PC-3 (cell line): ENCODE measurements around the gene LTBP3. TPM values are rescaled to one million over a fixed set of nuclear protein-coding genes. Genes with fewer than 3 reads are reported as not detected.
A peak's percentile ranks its signal among the peaks of the same experiment; 100 is the strongest.

Experiments used
- ATAC-seq: fragments of 200-7000 bp; cut with Tn5 transposase; 2 replicates; pipeline ENCODE4 v1.9.1; 2020; ENCODE audit warnings: mild to moderate bottlenecking, moderate library complexity
- BruUV-seq: library from RNA; stranded (reverse); fragments of 400-500 nt; replicated peaks from 2 replicates; lab custom pipeline; 2021; lab: Mats Ljungman, UMichigan
- CTCF ChIA-PET: fragments of 300-600 bp; sonication (Branson Sonifier 250); formaldehyde crosslinking; loops from one replicate; lab custom pipeline; 2022; ENCODE audit warnings: antibody characterized with exemption; lab: Charles Lee
- POLR2A ChIA-PET: fragments of 300-600 bp; sonication (Branson Sonifier 250); formaldehyde crosslinking; loops from one replicate; lab custom pipeline; 2022; ENCODE audit warnings: antibody characterized with exemption; ENCODE audit not compliant: unreplicated experiment; lab: Charles Lee
- DNase-seq: peaks from one replicate; pipeline ENCODE4 v3.0.0-alpha.2; 2015
- H2AFZ ChIP-seq: fragments of 300-600 bp; sonication (generic); 2 replicates; pipeline ENCODE4 v1.6.0; 2016; ENCODE audit warnings: antibody characterized with exemption, low read length
- H3F3A ChIP-seq: fragments of 300-600 bp; sonication (generic); one replicate; pipeline ENCODE4 v1.6.0; 2017; ENCODE audit warnings: antibody characterized with exemption, low read length, control low read depth, mild to moderate bottlenecking; ENCODE audit not compliant: unreplicated experiment
- H3K27ac ChIP-seq: fragments of 300-600 bp; sonication (generic); 2 replicates; pipeline ENCODE4 v1.5.1; 2016; ENCODE audit warnings: mild to moderate bottlenecking, low read length
- H3K27me3 ChIP-seq: fragments of 300-600 bp; sonication (generic); 2 replicates; pipeline ENCODE4 v1.6.1; 2016; ENCODE audit warnings: low read length, mixed read lengths
- H3K36me3 ChIP-seq: fragments of 300-600 bp; sonication (generic); 2 replicates; pipeline ENCODE4 v1.6.1; 2016; ENCODE audit warnings: low read depth, mixed run types, low read length, mixed read lengths
- H3K4me1 ChIP-seq: fragments of 300-600 bp; sonication (generic); 2 replicates; pipeline ENCODE4 v1.5.1; 2016; ENCODE audit warnings: low read length; ENCODE audit not compliant: insufficient read depth
- H3K4me2 ChIP-seq: fragments of 300-600 bp; sonication (generic); 2 replicates; pipeline ENCODE4 v1.6.0; 2016; ENCODE audit warnings: low read length
- H3K4me3 ChIP-seq: fragments of 300-600 bp; sonication (generic); 2 replicates; pipeline ENCODE4 v1.5.1; 2016; ENCODE audit warnings: mild to moderate bottlenecking, low read length, mixed read lengths
- H3K79me2 ChIP-seq: fragments of 300-600 bp; sonication (generic); 2 replicates; pipeline ENCODE4 v1.6.1; 2017; ENCODE audit warnings: low read length, mixed read lengths
- H3K9ac ChIP-seq: fragments of 300-600 bp; sonication (generic); 2 replicates; pipeline ENCODE4 v1.6.0; 2016; ENCODE audit warnings: mild to moderate bottlenecking, low read length
- H3K9me2 ChIP-seq: fragments of 300-600 bp; sonication (generic); replicated peaks from 2 replicates; pipeline ENCODE4 v1.6.1; 2016; ENCODE audit warnings: mixed run types, low read length, mixed read lengths
- H3K9me3 ChIP-seq: fragments of 300-600 bp; sonication (generic); 2 replicates; pipeline ENCODE4 v1.6.1; 2016; ENCODE audit warnings: low read length, mixed read lengths
- H4K20me1 ChIP-seq: fragments of 300-600 bp; sonication (generic); 2 replicates; pipeline ENCODE4 v1.6.1; 2016; ENCODE audit warnings: low read length, mixed read lengths
- EZH2 ChIP-seq: fragments of 300-600 bp; sonication (generic); IDR thresholded peaks from one replicate; pipeline ENCODE4 v1.6.1; 2017; ENCODE audit warnings: antibody characterized with exemption, mild to moderate bottlenecking, low read length; ENCODE audit not compliant: unreplicated experiment
- EZH2phosphoT487 ChIP-seq: fragments of 300-600 bp; sonication (generic); IDR thresholded peaks from 2 replicates; pipeline ENCODE4 v1.6.1; 2018; ENCODE audit warnings: mild to moderate bottlenecking, antibody characterized with exemption, low read length, borderline replicate concordance
- intact Hi-C: fragments of 100-400 bp; cut with micrococcal nuclease; formaldehyde crosslinking; loops from 2 replicates; pipeline ENCODE4 v1.9.0; 2023
- total RNA-seq: library from RNA; depleted of rRNA; stranded (reverse); fragments of >200 nt; gene quantifications from 2 replicates; pipeline ENCODE4 v1.2.3, GENCODE V29; 2014
- TF ChIP-seq, protein P1 (sequence below): fragments of 300-600 bp; sonication (generic); conservative IDR thresholded peaks from 2 replicates; pipeline ENCODE4 v1.5.1; 2017; ENCODE audit warnings: antibody characterized with exemption, low read depth, mild to moderate bottlenecking, low read length

The LTBP3 gene
- total RNA-seq, 1 experiment from 2014 or later, result 197 TPM

DNA sequence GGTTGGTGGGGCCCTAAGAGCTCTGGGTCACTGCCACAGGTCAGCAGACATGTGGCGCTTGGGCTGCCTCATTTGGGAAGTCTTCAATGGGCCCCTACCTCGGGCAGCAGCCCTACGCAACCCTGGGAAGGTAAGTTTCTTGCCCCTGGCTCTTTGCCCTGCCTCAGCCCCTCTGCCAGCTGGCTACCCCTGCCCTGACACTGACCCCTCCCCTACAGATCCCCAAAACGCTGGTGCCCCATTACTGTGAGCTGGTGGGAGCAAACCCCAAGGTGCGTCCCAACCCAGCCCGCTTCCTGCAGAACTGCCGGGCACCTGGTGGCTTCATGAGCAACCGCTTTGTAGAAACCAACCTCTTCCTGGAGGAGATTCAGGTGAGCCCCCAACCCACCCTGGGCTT lies 31.4 kb downstream of the LTBP3 start:
- DNase-seq, result no peak
- TF ChIP-seq, protein P1, sequence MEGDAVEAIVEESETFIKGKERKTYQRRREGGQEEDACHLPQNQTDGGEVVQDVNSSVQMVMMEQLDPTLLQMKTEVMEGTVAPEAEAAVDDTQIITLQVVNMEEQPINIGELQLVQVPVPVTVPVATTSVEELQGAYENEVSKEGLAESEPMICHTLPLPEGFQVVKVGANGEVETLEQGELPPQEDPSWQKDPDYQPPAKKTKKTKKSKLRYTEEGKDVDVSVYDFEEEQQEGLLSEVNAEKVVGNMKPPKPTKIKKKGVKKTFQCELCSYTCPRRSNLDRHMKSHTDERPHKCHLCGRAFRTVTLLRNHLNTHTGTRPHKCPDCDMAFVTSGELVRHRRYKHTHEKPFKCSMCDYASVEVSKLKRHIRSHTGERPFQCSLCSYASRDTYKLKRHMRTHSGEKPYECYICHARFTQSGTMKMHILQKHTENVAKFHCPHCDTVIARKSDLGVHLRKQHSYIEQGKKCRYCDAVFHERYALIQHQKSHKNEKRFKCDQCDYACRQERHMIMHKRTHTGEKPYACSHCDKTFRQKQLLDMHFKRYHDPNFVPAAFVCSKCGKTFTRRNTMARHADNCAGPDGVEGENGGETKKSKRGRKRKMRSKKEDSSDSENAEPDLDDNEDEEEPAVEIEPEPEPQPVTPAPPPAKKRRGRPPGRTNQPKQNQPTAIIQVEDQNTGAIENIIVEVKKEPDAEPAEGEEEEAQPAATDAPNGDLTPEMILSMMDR, result no peak
- TF ChIP-seq EZH2phosphoT487 (no peak), EZH2 (no peak)
- H4K20me1 ChIP-seq, result no peaks in the 10 kb centered on the region
- POLR2A ChIA-PET, result no interaction called here
- peaks cover 3% of the 10 kb centered on the region for H3F3A ChIP-seq
- no peak overlapping the region for H3K9ac ChIP-seq
- H3K4me3 ChIP-seq, result no peak overlapping the region
- no peaks in the 10 kb centered on the region for H3K27me3 ChIP-seq
- no peaks in the 10 kb centered on the region for H3K9me2 ChIP-seq
- peaks cover 26% of the 10 kb centered on the region; the same call in 1 of the 2 replicates for H3K36me3 ChIP-seq
- no peak overlapping the region for H2AFZ ChIP-seq
- no peak overlapping the region for H3K27ac ChIP-seq
- no TSS peak for BruUV-seq
- peaks cover 21% of the 10 kb centered on the region for H3K79me2 ChIP-seq
- ATAC-seq, result no peak
- H3K4me2 ChIP-seq, result peak overlapping the region; percentile 9; the same call in 1 of the 2 replicates
- CTCF ChIA-PET, result no interaction called here
- H3K4me1 ChIP-seq, result peaks cover 11% of the 10 kb centered on the region
- no peaks in the 10 kb centered on the region for H3K9me3 ChIP-seq
- intact Hi-C loops, result no loop called here

- TSS peak; percentile 56 for BruUV-seq
- Histone ChIP-seq H3K36me3 (peaks cover 18% of the 10 kb centered on the region; the same call in 1 of the 2 replicates), H3K4me1 (peaks cover 11% of the 10 kb centered on the region), H3K4me2 (peak overlapping the region; percentile 98), H3K79me2 (peaks cover 21% of the 10 kb centered on the region), H4K20me1 (no peaks in the 10 kb centered on the region), H2AFZ (peak overlapping the region; percentile 84), H3K27ac (0 out of 2 replicates have a peak overlapping the region, but pooled peaks have one; percentile 52), H3F3A (peaks cover 3% of the 10 kb centered on the region), H3K4me3 (peak overlapping the region; percentile 99), H3K9me2 (no peaks in the 10 kb centered on the region), H3K9me3 (no peaks in the 10 kb centered on the region), H3K27me3 (no peaks in the 10 kb centered on the region), H3K9ac (peak overlapping the region; percentile 99)
- ATAC-seq, result no peak
- CTCF ChIA-PET, result interaction anchor here (0.6 to 1.0 kb wide), 4 partner anchors 34 to 110 kb away, joined by 3 to 12 read pairs (median 6); partner anchors contain the start of gene FAM89B
- no peak for DNase-seq
- POLR2A ChIA-PET, result interaction anchor here (0.5 to 0.9 kb wide), 3 partner anchors 20 to 264 kb away, joined by 3 to 7 read pairs (median 6); partner anchors contain the start of gene POLA2
- no peak for TF ChIP-seq EZH2
- TF ChIP-seq, protein P1, result no peak
- TF ChIP-seq EZH2phosphoT487, result no peak
- intact Hi-C loops, result no loop called here
Measured at GRCh38 chr11:65525546-65526480, 32.3 kb downstream of the LTBP3 start.
